GM18858 (cell line): ENCODE results near the gene GOLGA8J.
"Not testable (repeated sequence)": the region's sequence is repeated elsewhere in the genome, so short reads cannot be mapped to it uniquely, and the experiment has no call there.

Experiments used
- ATAC-seq: cut with Tn5 transposase; IDR thresholded peaks from one replicate; pipeline ENCODE4 v1.9.1; 2021; ENCODE audit not compliant: unreplicated experiment

Gene GOLGA8J, protein sequence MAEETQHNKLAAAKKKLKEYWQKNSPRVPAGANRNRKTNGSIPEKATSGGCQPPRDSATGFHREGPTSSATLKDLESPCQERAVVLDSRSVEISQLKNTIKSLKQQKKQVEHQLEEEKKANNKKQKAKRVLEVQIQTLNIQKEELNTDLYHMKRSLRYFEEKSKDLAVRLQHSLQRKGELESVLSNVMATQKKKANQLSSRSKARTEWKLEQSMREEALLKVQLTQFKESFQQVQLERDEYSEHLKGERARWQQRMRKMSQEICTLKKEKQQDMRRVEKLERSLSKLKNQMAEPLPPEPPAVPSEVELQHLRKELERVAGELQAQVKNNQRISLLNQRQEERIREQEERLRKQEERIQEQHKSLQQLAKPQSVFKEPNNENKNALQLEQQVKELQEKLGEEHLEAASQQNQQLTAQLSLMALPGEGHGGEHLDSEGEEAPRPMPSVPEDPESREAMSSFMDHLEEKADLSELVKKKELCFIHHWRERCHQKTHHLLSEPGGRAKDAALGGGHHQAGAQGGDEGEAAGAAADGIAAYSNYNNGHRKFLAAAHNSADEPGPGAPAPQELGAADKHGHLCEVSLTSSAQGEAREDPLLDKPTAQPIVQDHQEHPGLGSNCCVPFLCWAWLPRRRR

DNA sequence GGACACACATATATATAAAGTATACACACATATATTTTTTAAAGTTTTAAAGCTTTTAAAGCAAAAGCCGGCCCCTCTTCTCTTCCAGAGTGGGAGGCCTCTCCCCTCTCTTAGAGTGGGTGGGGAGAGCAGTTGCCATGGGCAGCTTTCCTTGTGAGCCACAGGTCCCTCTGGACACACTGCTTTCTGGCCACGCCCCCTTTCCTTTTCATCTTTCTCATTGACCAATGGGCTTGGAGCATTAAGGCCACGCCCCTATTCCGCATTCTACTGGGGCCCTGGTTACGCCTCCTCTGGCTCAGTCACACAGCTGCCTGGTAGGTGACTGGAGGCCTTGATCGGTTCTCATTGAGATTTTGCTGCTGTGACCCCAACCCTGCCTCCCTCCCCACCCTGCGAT is at the start of gene GOLGA8J:
TSS of gene GOLGA8J (plus strand) at position 301 of the 400 bp plus-strand sequence. CDS start at position 399, 98 bp downstream.
- not testable (repeated sequence) for ATAC-seq

DNA sequence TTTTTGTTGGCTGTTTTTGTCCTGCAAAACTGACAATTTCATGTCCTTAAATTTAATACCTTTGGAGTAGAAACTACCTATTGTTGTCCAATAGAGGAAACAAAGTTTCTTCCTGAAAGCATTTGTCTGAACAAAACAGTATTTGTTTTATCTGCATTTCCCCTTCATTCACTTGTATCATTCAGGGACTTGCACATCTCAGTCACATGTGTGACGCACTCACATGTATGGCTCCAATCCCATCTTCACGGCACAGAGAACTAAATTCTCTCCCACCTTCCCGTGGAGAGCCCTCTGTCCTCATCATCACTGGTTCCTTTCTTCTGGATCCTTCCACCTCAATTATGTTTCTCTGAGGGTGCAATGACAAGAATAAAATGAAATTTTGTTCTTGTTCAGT is 49.5 kb upstream of the GOLGA8J start:
- no peak for ATAC-seq

DNA sequence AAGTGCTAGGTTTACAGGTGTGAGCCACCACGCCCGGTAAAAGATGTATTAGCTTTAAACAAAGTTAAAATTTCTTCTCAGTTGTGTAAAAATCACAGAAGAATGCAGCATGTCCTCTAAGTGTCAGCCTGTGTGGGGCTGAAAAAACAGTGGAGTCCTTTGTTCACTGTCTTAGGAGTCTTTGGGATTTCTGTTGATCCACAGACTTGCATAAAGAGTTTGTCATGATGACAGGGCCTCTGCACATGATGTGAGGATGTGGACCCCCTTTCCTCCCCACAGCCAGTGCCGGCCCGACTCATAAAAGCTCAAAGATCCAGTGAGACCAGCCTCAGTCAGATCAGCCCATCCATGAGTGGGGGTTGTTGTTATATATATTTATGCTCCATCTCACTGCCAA is 49.0 kb upstream of the GOLGA8J start:
- ATAC-seq = no peak

DNA sequence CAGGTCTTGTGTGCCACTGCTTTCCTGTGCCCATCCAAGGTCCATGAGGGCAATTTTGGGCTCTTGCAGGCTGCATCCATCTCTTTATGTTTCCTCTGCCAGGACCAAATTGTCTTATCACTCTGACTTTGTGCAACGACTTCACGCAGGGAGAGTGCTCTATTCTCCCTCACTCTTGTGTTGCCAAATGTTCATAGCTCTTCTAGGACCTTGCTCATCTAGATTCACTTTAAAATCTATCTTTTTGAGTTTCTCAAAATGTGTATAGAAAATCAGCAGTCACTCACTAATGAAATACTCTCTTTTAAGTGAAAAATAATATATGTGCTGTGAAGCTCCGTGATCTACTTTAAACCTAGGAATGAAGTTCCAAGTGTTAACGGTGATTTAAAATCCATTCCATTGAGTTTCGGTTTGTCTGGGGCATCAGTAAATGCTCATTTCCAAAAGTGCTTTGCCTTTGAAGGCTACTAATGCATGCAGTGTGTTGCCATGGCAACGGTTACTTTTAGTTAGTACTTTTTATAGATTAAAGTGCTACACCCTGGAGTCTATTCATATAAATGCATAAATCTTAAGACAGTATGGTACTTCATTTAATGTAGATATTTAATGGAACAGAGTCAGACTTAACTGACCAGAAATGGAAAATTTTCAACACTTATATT is 46.6 kb upstream of the GOLGA8J start:
- no peak for ATAC-seq

DNA sequence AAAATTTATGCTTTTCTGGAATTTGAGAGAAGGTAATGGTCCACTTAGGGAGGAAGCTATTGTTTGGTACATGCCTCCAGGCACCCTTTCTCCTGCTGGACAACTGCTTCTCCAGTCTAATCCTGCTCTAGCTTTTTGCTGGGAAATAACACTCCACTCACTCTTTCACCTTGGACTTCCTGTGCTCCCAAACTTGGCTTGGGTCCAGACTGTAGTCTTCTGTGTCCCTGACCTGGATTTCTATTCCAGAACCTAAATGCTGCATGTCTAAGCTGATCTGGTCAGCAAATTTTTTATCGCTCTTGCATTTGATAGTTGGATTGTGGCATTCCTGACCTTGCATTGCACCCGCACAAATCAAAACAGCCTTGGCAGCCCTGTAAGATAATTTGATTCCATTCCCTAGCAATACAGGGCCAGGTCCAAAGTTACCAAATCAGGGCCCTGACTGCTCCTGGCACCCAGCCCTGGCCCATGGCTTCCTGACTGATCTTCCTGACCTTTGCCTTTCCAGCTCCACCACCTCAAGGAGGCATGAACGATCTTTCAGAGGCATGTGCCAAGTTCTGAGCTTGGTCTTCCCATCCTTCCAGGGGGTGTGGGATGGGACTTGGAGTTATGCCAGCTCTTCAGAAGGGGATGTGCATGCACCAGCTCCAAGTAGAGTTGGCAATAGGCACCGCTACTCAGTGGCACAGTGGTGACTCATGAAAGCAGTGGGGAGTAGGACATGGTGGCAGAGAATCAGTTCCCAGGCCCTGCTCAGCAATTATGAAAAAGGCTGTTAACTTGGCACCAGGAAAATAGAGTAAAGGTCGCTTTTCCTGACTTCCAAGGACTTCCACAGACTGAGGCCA is 43.9 kb upstream of the GOLGA8J start:
- ATAC-seq = no peak

DNA sequence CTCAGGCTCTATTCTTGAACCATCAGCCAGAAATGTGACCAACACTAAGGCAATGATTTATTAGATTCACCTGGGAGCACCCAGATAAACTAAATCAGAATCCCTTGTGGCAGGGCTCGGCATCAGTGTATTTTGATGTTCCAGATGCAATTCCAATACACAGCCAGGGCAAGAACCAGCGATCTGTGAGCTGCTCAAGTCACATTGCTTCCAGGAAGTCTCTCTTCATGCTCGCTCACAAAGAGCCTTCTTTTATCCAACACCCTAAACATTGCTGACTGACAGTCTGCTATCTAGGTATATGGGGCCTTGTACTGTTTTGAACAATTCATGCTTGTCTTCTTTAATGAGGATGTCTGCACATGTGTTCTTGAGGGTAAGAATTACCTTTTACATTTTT is 40.9 kb upstream of the GOLGA8J start:
- ATAC-seq = no peak

DNA sequence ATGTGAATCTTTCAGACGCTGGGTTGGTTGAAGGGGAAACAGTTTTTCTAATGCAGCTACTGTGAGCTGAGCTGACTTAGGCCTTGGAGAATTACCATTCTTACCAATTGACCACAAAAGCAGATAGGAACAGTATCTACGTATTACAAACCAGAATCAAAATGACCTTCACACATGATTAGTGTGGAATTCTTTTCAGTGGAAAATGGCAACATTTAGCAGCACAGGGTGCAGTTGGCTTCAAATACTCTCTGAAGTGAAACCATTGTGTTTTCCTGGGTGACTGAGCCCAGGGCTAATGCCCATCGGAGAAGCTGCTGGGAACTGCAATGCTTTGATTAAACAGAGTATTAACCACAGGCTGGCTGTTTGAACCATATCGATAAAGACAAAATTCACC is 40.2 kb upstream of the GOLGA8J start:
- ATAC-seq = no peak

DNA sequence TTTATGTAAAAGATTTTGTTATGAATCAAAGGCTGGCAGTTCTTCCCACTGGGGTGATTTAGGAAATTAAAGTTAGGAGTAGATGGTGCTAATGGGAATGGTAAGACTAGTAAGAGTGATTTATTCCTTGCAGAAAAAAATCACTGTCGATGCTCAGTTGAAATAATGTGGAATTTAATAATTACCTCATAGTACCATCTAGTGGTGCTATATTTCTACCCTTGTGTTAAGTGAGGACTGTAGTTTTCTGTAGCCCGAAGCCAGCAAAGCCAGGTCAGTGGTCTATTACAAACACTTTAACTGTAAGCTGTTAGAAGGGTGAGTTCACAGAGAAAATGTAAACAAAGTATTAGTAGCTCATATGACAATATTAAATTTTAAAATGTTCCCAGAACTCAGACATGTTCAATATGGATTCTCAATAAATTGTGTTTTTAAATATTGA is 39.5 kb upstream of the GOLGA8J start:
- ATAC-seq = no peak

DNA sequence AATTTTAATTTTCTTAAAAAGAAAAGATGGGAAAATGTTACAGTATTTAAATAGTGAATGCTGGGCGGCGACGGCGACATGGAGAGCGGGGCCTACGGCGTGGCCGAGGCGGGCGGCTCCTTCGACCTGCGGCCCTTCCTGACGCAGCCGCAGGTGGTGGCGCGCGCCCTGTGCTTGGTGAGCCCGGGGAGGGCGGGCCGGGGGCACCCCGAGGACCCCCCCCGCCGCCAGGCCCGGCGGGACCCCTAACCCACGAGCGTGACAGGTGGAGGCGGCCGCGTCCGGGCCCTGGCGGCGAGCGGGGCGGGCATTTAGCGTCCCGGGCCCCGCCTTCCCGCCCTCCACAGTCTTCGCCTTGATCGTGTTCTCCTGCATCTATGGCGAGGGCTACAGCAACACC is 38.4 kb upstream of the GOLGA8J start:
- no peak for ATAC-seq

DNA sequence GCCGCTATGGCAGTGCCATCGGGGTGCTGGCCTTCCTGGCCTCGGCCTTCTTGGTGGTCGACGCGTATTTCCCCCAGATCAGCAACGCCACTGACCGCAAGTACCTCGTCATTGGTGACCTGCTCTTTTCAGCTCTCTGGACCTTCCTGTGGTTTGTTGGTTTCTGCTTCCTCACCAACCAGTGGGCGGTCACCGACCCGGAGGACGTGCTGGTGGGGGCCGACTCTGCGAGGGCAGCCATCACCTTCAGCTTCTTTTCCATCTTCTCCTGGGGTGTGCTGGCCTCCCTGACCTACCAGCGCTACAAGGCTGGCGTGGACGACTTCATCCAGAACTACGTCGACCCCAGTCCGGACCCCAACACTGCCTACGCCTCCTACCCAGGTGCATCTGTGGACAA is 37.9 kb upstream of the GOLGA8J start:
- not testable (repeated sequence) for ATAC-seq

DNA sequence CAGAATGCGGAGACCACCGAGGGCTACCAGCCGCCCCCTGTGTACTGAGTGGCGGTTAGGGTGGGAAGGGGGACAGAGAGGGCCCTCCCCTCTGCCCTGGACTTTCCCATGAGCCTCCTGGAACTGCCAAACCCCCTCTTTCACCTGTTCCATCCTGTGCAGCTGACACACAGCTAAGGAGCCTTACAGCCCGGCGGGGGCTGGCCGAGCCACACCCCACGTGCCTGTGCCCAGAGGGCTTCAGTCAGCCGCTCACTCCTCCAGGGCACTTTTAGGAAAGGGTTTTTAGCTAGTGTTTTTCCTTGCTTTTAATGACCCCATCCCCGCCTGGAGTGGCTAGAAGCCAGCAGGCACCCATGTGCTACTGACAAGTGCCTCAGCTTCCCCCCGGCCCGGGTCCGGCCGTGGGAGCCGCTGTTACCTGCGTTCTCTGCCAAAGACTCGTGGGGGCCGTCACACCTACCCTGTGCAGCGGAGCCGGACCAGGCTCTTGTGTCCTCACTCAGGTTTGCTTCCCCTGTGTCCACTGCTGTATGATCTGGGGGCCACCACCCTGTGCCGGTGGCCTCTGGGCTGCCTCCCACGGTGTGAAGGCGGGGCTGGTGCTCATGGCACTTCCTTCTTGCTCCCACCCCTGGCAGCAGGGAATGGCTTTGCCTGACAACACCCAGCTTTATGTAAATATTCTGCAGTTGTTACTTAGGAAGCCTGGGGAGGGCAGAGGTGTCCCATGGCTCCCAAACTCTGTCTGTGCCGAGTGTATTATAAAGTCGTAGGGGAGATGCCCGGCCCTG is 37.3 kb upstream of the GOLGA8J start:
- ATAC-seq = not testable (repeated sequence)

DNA sequence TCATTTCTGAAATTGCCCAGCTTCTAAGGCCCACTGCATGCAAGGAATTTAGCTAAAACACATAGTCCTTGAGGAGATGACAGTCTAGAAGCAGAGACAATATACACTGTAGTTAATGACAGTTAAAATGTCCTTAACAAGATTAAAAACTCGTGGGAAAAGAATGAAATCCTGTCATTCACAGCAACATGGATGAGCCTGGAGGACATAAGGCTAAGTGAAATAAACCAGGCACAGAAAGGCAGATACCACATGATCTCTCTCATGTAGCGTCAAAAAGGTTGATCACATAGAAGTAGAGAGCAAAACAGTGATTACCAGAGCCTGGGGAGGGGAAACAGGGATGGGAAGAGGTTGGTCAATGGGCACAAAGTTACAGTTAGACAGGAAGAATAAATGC is 36.3 kb upstream of the GOLGA8J start:
- no peak for ATAC-seq

DNA sequence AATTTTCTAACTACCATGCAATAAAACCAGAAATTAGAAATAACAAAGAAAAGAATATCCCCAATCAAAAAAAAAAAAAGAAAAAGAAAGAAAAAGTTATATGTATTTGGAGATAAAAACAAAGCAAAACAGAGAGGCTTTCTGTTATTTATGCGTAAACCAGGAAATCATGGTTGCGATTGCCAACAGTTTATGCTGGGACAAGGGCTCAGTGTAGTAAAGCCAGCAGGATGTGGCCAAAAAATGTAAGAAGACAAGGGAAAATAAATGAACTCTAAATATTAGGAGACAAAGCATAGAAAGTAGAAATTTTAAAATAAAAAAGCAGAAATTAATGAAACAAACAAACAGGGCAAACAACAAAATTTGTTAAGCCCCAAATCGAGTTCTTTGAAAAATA is 27.2 kb upstream of the GOLGA8J start:
- no peak for ATAC-seq

DNA sequence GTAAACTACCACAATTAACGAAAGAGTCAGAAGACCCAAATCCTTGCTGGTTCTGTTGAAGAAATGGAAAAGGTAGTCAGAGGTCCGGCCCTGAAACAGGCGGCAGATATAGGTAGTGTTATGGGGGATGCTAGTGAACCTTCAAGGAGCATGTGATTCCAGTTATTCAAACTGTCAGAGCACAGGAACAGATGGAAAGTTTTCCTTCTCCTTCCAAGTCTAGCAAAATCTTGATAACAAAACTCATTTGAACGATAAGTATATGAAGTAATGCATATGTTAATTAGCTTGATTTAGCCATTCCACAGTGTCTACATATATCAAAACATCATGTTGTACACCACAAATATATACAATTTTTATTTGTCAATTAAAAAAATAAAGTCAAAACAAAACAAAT is 26.6 kb upstream of the GOLGA8J start:
- ATAC-seq = no peak

DNA sequence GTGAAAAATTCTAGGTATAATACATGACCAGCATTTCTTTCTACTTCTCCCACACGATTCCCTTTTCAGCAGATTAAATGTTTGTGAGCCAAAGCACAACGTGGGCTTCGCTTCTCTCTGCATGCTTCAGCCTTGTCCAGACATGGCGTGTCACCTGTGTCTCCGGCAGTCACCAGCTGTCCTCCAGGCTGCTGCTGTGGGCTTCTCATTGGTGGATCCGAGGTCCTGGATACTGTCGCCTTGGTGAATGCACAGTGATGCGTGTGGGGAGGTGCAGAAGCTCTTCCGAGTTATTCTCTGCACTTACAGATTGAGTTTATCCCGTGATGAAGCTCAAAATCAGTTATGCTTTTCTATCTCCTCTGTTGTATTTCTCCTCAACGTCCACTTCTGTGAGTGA is 23.0 kb upstream of the GOLGA8J start:
- no peak for ATAC-seq

DNA sequence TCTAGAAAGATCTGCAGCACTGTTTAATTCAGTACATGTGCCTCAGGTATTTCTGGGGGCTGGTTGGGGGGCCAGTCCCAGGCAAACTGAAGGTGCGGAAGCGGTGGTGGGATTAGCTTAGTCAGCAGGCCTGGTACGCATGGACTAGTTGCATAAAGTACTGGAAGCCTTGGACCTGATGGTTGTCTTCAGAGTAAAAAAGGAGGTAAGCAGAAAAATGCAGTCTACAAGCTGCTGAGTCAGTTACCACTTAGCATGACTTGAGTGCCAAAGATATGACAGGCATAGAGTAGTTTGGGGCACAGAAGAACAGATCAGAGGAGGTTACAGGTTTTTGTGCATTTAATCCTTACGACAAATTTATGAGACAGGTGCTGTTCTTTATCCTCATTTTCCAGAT is 19.9 kb upstream of the GOLGA8J start:
- no peak for ATAC-seq

DNA sequence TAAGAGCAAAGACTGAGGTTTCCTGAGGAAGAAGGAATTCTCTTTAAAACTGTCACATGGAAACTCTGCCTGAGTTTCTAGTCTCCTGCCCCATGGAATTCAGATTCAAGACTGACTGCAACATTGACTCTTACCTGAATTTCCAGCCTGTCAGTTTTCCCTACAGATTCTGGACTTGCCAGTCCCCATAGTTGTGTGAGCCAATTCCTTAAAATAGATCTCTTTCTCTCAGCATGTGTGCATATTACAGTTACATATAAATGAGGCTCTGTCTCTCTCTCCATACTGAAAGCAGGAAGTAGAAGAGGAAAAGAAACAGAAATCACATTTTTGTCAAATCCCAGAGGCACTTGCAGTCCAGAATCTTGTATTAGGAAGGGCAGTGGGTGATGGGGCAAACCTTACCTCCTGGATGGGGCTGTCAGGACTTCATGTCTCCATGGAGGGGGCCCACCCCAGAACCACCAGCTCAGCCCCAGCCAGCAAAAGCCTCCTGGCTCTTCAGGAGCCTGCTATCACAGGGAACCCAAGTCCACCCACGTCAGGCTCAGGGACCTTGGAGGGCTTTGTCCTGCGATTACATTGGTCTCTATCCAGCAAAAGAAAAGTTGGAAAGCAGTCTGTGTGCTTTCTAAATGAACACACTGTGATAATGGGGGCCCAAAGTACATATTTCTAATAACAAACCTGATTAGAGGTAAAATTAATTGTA is 18.8 kb upstream of the GOLGA8J start:
- ATAC-seq = no peak

DNA sequence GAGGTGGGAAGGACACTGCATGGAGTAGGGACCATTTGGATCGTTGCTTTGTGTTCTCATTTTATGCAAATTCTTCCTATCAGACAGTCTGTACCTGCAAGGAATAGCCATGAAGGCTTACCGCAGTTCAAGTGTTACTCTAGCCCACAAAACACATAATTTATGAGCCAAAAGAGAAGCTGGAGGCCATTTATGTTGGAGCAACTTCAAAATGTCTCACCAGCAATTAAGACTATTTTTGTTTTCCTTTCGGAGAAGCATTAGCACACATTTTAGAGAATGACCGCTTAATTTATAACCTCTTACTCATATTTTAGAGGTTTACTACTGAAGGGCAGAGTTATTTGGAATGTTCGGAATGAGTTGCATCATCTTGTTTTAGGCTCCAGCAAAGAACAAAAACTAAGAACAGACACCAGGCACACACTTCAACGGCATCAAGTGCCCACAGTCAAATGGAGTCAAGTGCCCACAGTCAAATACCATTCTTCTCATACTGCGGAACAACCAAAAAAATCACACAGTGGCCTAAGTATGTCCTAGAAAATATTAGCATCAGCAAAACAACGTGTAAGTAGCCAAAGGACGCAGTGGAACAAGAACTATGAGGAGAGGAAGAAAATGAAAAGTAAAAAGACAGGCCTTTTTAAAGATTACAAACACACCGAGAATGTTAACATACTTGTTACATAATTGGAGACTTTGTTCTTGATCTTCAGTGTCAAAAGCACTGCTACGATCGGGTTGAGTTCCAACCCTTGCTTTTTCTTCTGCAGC is 17.5 kb upstream of the GOLGA8J start:
- ATAC-seq = no peak

DNA sequence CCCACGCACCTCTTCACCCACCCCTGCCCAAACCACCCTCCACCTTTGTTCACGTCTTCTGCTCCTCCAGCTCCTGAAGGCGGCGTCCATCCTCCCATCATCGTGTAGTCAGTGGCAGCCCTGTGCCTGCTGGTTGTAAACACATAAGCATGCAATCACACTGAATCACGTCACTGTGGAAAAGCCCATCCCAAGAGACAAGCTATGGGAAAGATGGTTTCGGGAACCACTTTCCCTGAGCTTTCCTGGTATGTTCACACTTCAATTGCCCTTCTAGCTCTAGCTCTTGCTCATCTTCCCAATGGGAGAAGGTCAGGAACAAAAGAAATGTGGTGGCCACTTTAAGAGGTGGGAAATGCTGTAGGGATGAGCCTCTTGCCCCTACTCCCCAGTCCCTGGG is 14.4 kb upstream of the GOLGA8J start:
- ATAC-seq = no peak
